Midbrain (tissue), 1 donor: ENCODE data around the gene VANGL2.
A peak's percentile ranks its signal among the peaks of the same experiment; 100 is the strongest.

Experiments used
- DNase-seq: peaks from one replicate; lab custom pipeline; 2025; lab: John Stamatoyannopoulos, UW

Gene VANGL2

GRCh38 chr1:160405331-160405877 is 5.0 kb downstream of the VANGL2 start:
- DNase-seq, result no peak

DNA sequence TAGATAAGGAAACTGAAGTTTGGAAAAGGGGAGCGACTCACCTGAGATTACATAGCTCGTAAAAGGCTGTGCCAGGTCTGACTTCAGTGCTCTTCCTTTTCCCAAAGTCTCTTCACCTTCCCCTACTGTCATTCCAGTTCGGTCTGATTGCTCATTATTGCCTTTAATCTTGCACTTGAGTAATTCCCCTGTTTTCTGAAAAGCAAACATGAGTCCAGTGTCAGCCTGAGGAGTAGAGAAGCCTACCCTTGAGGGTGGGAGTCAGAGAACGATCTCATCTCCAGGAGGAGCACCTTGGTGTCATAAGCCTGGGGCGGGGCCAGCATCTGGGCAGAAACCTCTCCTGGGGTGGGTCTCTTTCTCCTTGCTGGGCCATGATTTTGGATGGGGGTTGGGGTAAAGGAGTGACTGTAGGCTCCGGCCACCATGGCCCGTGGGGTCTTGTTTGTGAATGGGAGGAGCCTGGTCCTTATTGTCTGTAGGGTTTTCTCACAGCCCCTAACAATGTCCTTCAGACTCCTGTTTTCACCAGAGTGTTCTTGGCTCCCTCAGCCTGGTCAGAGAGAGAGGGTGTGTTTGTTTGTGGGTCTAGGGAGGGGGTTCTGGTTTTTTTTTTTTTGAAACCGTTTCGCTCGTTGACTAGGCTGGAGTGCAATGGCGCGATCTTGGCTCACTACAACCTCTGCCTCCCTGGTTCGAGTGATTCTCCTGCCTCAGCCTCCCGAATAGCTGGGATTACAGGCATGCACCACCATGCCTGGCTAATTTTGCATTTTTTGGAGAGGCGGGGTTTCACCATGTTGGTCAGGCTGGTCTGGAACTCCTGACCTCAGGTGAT is 6.0 kb downstream of the VANGL2 start:
- no peak for DNase-seq

- DNase-seq, result no peak
These were observed 7.8 kb downstream of the VANGL2 start for GRCh38 chr1:160407839-160408801.

GRCh38 chr1:160408864-160409263 is 8.5 kb downstream of the VANGL2 start:
- no peak for DNase-seq

- DNase-seq, result no peak
These were observed 9.1 kb downstream of the VANGL2 start for GRCh38 chr1:160409486-160409885.

GRCh38 chr1:160410406-160411005 is 10.1 kb downstream of the VANGL2 start:
- DNase-seq, result peak; percentile 49

GRCh38 chr1:160411271-160412027 is 11.1 kb downstream of the VANGL2 start:
- DNase-seq, result peak; percentile 54

DNA sequence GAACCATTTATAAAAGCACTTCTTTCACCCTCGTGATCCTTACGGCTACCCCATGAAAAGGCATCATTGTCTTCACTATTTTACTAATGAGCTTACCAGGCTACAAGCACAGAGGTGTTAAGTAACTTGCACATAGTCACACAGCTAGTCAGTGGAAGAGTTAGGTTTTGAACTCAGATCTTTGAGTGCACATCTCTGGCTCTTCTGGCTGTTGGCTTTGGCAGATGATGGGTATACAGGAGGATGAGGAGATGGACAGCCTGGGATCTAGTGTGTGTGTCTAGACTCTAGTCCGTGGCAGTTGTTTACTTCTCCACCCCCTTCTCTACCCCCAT is 11.6 kb downstream of the VANGL2 start:
- no peak for DNase-seq

- no peak for DNase-seq
These were observed 13.4 kb downstream of the VANGL2 start for GRCh38 chr1:160413716-160414115.

- DNase-seq, result no peak
These were observed 14.5 kb downstream of the VANGL2 start for GRCh38 chr1:160414881-160415280.

DNA sequence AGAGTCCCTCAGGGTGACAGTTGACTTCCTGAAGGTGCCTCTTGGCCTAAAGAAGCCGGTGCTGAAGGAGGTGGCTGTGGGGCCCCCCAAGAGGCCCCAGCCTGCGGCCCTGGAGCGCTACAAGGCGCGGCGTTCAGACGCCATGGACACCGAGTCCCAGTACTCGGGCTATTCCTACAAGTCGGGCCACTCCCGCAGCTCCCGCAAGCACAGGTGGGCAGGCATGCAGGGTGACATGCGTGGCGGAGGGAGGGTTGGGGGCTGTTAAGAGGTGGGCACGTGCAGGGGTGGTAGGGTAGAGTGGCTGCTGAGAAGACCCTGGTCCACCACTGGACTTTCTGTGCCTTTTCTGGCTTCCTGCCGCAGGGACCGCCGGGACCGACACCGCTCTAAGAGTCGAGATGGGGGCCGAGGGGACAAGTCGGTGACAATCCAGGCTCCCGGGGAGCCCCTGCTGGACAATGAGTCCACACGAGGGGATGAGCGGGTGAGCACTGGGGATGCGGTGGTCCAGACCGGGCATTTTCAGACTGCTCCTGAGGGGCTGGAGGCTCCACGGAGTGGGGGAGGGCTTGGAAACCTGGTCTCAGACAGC is 15.4 kb downstream of the VANGL2 start:
- no peak for DNase-seq

- no peak for DNase-seq
These were observed 16.0 kb downstream of the VANGL2 start for GRCh38 chr1:160416369-160416768.

DNA sequence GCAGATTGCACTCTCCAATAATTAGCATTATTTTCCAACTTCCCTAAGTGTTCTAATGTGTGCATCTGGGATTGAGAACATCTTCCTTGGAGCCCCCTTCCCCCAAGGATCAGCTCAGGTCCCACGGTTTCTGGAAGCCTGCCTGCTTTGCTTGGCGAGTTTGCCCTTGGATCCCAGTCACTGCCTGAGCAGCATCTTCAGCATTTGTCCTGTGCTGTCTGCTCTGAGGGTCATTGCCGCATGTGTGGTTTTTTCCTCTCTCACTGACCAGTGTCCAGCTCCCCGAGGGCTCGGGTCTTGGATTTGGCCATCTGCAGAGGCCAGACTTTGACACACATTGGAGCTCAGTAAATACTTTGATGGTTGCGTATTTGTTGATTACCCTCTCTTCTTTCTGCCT is 18.1 kb downstream of the VANGL2 start:
- no peak for DNase-seq

DNA sequence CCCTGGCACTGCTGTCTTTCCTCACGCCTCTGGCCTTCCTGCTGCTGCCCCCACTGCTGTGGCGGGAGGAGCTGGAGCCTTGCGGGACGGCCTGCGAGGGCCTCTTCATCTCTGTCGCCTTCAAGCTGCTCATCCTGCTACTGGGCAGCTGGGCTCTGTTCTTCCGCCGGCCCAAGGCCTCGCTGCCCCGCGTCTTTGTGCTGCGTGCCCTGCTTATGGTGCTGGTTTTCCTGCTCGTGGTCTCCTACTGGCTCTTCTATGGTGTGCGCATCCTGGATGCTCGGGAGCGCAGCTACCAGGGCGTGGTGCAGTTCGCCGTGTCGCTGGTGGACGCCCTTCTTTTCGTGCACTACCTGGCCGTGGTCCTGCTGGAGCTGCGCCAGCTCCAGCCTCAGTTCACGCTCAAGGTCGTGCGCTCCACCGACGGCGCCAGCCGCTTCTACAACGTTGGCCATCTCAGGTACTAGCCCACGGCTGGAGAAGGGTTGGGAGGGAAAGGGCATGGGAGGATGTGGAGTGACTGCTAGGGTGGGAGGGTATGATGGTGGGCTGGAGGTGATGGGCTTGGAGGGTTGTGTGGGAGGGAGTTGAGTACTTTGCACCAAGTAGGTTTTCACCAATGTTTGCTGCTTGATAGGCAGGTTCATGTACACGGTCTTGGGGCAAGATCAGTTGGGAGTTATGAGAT is 18.9 kb downstream of the VANGL2 start:
- DNase-seq, result no peak

- no peak for DNase-seq
These were observed 19.4 kb downstream of the VANGL2 start for GRCh38 chr1:160419838-160420169.

GRCh38 chr1:160420881-160421842 is 20.8 kb downstream of the VANGL2 start:
- DNase-seq, result no peak

GRCh38 chr1:160421881-160422280 is 21.5 kb downstream of the VANGL2 start:
- no peak for DNase-seq

GRCh38 chr1:160423966-160424365 is 23.6 kb downstream of the VANGL2 start:
- DNase-seq, result no peak

GRCh38 chr1:160425847-160426246 is 25.5 kb downstream of the VANGL2 start:
- DNase-seq, result no peak
